ENCODE data around the gene CHRM2.

Gene CHRM2

DNA sequence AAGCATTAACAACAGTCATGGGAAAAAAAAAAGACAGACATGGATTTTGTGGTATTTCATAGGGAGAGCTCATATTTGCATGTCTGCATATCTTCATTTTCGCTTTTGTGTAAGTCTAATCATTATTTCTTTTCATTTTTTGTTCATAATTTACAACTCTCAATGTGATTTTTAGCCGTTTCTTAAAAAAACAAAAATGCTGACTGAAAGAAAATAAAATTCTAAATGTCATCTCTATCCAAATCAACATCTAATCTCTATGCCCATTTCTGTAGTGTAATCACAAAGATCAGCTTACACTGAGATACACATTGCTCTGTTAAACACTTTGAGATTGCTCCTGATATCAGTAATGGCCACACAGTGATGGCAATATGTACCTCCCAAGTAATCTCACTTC is 29.2 kb downstream of the CHRM2 start:
- no peak for DNase-seq

DNA sequence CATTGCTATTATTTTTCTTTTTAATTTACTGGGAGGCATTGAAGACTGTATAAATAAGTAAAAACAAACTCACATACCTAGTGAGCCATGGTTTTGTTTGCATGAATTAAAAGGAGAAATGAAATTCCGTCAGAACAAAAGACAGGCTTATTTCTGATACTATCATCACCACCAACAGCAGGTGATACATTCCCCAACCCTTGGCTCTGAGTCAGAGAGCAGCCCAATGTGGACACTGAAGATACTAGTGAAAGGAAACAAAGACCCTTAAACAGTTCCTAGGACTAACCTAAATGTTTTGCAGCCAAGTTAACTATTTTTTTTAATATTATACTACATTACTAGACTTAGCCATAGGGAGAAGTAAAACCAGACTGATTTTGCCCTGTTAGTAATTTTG is 31.6 kb downstream of the CHRM2 start:
- DNase-seq: no peak

DNA sequence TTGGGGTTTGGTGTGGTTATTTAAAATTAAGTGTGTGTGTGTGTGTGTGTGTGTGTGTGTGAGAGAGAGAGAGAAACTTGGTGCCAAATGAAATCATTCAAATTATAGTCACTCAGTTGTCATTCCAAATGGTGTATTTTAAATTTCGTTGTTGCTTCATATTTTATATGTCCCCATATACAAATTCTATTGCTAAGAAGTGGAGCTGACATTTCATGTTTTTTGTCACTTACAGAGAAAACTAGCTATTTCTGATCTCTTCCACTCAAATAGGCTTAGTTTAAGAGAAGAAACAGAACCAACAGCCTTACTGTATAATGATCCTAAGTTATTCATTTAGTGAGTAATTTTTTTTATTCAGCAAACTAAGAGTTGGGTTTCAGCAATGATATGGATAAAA is 42.3 kb downstream of the CHRM2 start:
- no peak for DNase-seq

DNA sequence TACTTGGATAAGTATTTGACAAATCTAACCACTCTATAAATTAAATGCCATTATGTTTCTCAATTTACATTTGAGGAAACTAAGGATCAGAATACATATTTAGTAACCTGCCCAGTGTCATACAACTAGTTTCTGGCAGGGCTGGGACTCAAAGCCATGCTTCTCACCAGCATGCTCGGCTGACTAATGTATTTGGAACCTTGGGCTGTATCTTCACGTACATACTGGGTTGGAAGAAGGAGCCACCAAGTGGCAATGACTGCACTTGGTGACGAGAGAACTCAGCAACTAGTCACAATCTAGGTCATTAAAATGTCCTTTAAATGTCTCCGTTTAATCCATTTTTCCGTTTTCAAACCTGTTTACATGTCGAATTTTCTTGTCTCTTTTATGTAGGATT is 42.9 kb downstream of the CHRM2 start:
- DNase-seq: no peak

DNA sequence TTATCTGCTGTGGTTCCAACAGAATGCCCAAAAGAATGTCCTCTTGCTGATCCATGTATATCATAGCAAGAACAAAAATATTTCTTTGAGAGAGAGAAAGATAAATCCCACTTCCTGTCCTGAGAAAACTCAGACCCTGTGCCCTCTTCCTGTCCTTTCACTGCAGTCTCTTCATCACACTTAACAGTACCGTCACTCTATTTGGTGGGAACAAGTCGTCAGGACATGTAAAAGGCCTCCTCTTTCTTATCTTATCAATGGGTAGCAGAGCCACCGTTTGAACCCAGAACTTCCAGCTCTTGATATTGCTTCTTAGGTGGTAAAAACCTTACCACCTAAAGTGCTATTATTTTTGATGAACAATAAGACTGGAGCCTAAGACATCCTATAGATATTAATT is 43.9 kb downstream of the CHRM2 start:
- no peak for DNase-seq

DNA sequence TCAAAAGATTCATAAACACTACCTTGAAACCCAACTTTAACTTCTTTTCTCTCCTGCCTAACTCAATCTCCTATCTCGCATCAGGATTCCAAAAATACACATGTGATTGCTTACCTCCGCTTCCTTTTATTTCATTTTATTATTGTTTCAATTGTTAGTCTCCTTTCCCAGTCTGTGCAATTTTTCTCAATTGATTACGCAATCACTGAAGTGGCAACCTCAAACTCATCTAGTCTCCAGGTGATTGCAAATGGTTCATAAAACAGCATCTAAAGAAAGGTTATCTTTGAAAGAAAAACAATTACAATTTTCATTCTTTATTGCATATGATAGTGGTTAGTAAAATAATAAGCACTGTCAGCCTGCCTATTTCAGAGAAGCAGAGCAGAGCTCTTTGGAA is 45.6 kb downstream of the CHRM2 start:
- no peak for DNase-seq

DNA sequence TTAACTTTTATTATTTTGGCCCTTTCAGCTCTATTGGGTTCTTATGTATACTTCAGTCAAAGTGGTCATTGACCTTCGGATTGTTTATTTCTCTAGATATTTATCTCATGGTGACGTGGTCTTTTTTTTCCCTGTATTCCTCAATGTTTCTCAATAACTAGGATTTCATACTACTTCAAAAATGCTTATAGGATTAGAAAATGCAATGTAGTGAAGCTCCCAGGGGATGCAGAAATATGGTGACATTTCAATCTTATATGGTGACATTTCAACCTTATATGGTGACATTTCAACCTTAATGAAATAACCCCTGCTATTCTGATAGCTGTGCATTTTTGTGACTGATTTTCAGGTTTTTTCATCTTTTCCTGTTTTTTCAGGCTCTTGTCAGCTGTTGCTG is 51.4 kb downstream of the CHRM2 start:
- DNase-seq: no peak

DNA sequence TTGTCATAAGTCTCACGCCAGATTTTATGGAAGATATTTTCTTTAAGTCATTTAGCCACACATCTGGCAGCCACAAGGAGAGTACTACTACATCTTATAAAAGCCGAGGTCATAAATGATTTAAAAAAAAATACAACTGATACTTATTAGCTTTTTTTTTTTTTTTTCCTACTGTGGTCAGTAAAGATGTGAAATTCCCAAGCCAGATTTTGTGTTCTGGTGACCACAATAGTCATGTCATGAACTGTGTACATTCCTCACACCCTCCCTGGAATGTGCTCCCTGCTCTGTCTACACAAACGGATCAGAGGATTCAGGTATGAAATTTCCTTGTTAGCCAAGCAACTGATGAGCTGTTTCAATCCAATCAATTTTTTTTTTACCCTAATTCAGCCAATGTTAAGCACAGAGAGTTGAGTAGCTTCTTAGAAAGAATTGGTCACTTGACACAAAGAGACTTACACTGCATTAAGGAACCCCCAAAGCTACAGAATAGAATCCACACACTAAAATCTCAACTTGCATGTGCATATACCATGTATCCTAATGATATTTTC is 54.7 kb downstream of the CHRM2 start:
- no peak for DNase-seq

DNA sequence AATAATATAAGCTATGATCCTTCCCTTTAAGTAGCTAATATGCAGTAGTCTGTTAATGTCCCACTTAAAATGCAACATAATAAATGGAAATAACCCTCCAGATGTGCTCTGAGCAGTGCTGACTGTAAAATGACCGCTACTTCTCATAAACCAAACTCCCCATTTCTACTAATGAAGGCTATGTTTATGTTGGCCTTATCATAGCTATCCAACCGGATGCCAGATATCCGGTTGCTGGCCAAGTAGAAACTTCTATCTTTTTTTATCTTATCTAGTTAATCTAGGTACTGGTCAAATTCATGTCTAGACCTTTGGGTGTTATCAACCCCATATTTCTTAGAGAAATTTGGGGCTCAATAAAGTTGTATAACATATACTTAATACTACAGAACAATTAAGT is 56.6 kb downstream of the CHRM2 start:
- DNase-seq: no peak

DNA sequence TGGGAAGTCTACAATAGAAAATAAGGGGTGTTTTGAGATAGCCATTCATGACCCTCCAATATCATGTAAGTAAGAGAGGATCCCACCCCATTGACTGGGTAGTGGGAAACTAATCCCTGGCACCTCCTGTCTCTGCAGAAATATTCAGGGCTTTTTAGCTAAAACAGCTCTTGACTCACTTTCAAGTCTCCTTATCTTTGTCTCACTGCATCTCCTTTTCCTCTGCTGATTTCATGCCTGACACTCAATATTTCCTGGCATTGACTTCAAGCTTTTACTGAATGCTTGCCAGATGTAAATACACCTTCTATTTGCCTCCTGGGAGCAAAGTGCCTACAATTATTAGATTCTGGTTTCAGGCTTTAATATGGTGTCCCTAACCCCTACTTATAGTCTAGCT is 57.1 kb downstream of the CHRM2 start:
- no peak for DNase-seq

DNA sequence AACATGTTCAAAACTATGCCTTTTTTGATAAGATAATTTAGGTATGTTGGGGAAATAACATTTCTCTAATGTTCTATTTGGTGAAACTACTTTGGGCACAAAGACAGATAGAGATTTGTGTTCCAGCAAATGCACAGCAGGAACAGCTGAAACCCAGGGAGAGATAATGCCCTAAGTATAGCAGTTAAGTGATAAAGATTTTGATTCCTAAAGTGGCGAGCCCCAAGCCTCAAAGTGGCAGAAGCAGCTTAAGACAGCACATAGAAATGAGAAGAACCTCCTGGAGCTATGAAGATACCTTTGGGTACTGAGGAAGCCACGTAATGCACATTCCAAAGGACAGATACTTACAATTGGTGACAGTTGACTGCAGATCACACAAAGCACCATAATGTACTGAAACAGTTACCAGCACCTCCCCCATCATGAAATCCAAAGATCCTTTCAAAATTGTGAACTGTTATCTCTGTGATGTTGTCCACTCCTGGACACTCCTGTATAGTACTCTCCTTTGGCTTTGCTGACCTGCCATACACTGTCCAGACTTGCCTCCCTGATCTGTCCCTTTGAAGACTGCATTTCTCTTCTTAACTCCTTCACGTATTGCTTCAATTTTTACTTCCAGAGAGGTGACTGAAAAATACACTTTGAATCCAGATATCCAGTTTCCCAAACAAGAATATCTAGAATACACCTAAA is 62.9 kb downstream of the CHRM2 start:
- no peak for DNase-seq

DNA sequence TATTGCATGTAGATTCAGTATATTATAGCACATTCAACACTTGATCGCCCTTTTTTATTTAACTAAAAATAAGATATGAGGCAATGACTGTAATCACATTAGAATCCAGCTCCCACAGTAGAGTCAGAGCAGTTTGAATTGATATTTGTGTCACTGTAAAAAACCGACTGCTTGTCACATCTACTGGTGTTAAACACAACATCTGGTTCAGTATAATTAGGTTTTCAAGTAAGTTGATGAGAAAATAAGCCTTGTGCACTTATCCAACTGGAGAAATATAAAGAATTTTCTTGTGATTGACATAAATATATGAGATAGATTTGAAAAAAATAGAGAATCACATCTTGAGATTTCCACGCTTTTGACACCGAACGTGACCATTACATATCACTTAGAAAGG is 69.0 kb downstream of the CHRM2 start:
- DNase-seq: no peak

DNA sequence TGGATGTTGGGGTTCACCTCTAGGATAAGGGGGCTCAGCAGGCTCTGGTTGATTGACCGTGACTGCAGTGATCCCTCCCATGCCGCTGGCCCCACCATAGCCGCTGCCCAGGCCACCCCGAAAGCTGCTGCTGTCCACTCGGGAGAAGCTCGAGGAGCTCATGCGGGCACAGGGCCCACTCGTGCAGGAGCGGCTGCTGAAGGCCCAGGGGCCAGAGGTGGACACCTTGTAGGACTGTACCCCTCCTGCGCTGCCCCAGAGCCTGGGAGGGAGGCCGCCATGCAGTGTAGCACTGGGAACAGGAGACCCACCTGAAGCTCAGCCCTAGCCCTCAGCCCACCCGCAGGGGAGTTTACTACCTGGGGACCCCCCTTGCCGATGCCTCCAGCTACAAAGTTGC is 70.0 kb downstream of the CHRM2 start:
- no peak for DNase-seq

DNA sequence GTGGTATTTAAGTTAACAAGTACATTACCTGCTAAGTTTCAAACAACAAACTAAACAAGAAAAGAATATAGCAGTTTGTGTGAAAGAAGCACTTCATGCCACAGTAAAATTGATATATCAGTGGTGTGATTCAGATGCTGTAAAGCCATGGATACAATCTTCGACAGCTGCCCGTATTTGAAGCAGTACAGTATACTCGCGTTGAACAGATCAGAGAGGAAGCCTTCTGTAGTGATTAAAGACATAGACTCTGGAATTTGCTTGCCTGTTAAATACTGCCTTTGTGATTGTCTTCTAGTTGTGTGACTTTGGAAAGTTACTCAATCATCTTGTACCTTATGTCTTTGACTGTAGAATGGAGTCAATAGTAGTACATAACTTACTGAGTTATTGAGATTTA is 71.7 kb downstream of the CHRM2 start:
- DNase-seq: no peak

DNA sequence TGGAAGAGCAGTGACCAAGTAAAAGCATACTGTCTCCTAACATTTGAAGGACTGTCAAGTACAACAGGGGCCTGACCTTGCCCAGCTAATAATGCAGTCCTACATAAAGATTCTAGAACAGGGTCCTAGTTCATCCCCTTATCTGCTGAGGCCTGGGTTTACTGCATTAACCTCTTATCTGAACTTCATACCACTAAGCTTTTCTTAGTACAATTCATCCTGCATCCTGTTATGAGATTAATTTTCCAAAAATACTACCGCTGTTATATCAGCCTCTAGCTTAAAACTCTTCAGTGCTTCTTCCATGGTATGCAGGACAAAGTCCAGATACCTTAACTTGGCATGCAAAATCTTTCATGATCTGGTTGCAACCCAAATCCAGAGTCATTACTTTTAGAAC is 72.5 kb downstream of the CHRM2 start:
- DNase-seq: no peak

DNA sequence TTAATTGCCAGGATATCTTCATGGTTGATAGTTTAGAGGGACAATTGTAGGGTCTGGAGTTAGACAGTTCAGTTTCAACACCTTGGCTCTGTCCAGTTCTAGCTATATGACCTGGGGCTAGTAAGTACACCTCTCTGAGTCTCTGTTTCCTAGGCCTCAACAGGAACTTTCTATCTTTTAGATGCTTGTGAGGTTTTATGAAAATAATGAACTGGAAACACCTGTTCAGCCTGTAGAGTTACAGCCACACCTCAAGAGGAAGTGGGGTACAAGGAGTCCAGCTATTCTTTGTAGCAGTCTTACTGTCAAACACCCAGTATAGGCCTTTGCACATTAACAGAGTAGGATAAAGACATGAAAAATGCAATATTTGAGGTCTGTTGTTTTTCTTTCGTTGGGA is 73.4 kb downstream of the CHRM2 start:
- DNase-seq: no peak

DNA sequence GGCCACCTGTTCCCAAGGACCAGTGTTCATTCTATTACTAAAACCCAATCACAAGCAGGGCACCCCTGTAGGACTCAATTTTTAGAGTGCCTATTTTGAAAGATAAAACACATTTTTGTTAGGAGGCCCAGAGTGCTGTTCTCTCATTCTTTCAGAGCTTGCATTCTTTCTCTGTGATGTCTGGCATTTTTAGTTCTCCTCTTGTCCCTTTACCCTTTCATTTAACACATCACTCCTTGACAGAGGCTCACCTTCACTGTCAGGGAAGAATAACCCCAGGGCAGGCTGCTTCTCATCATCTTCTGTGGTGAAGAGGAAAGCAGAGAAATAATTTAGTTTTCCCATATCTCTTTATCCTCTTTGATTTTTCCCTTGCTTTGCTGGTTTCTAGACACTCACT is 73.9 kb downstream of the CHRM2 start:
- DNase-seq: no peak

DNA sequence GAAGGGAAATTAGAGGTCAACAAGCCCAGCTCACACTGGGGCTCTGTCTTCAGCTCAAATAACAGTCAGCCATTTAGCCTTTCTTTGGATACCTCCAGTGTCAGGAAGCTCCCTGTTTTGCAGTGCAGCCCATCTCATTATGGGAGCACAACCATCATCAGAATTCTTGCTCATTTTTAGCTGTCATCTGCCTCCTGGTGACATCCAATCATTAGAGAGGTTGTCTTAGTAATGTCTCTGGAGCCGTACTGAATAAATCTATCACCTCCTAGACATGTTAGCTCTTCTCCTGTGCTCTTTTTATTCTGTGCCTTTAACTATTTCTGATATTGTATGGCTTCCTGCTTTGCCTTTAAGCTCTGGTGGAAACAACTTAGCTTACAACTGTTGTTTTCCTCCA is 74.5 kb downstream of the CHRM2 start:
- DNase-seq: no peak

DNA sequence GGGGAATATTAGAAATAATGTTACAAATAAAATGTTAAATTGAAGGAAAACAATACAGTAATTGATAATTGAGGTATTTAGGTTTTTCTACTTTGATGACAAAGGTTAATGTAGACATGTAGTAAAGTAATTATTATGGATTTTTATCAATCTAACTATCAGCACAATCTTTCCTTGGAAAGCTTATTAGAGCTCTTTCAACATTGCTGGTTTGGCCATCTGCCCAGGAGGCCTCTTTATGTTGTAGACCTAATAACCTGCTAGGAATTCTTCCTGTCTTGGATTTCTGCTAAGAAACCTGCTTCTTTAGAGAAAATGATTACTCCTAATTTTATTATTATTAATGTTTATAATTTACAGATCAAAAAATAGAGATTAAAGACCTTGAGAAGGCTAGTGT is 78.9 kb downstream of the CHRM2 start:
- no peak for DNase-seq

DNA sequence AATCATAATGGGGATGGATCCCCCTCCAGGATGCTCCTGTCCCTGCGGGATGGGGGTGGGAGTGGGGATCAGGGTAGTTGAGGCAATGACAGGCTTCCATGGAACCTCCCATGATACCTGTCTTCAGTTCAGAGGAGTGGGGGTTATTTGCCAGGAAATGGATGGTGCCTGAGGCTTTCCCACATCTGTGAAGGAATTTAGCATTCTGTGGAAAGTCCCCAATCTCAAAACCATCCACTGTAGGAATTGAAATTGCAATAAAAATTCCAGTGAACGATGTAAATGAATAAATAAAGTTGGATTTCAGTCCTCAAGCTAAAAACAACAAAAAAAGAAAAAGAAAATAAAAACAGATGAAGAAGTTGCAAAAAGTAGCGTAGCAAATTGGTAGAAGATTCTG is 81.9 kb downstream of the CHRM2 start:
- DNase-seq: no peak

DNA sequence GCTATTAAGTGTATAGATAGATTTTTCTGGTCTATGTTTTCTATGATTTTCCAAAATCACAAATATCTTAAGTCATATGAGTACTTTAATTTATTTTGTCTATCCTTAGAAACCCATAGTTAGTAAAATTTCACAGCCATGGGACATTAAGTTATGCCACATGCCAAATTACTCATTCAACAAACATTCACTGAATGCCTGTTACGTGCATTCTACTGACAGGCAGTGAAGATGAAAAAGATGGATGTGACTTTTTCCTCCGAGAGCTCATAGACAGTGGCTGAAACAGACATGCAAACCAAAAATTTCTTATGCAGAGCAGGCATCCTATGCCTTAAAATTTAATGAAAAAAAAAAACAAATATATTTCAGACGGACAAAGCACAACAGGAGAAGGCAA is 84.9 kb downstream of the CHRM2 start:
- no peak for DNase-seq

DNA sequence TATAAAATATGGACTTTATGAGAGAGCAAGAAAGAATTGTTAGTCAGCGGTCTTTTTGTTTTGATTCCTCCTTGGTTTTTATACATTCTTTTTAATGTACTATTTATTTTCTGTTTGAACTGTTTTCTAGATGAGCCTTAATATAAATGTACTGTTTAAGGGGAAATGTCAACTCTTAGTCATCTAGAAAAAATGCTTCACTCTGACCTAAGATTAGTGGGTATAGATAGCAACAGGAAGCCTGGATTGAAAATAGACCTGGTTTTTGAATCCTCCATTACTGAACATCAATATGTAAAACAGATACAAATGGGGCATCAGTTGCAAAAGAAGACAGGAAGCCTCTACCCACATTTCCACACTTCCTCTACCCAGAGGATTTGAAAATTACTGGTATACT is 87.8 kb downstream of the CHRM2 start:
- DNase-seq: no peak

DNA sequence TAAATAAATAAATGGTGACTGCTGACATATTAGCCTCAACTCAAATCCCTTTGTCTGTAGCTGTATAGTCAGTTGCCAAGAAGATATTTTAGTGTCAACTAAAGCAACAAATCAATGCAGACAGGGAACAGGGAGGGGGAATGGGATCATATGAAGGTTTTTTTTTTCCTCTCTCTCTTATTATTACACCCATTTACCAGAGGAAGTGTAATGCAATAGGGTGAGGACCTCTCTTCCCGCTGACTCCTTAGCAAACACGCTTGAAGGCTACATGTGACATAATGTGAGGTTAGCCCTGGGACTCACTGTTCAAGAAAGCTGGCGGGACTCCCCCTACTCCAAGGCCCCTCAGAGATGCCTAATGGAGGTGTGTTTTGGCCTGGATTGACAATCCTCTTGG is 88.2 kb downstream of the CHRM2 start:
- DNase-seq: no peak

DNA sequence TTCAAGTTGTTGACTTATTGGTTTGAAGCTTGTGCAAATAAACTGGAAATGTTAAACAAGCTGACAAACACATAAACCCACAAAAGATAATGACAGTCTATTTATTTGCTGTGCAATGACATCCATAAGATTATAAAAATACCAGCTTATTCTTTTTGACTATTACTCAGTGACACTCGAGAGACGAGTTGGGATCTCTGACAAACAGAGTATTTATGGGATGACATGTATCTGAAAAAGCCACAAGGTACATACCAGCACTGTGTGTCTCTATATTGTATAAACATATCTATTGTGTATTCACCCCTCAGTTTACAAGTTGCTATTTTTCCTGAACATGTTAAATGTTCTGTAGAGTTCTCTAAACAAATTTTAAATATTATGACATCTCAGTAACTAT is 88.9 kb downstream of the CHRM2 start:
- DNase-seq: no peak

DNA sequence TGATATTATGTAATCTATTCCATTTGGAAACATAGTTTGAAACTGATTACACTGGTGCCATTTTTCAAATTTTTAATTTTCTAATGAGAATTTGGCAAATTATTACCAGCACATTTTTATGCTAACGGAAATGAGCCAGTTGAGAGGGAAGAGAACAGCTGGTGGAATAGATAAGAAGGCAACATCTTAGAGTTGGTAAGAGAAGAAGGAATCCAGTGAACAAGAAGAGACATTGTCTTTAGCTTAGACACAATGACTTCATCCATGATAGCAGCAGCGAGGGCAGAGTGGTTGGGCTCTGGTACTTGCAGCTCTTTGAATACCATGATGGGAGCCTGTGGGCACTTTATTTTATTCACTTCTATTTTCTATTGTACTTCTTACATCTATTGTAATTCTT is 89.6 kb downstream of the CHRM2 start:
- DNase-seq: no peak

DNA sequence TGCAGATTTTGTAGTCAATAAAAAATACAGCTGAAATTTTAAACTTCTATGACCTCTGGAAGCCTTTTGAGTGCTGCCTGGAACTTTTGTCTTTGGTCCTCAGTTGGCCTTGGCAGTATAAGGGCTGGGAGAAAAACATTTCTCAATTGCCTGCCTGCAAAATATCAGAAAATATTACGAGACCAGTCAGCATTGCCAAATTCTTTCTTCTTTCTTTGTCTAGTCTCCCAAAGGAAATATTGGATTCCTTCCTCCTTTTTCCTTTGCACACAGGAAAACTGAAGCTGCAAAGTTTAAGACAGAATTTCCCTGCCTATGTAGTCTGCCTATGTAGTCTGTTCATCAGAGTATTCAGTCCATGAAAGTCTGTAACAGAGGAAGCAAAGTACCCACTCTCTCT is 95.9 kb downstream of the CHRM2 start:
- DNase-seq: no peak

Measured in activated CD8-positive, alpha-beta memory T cell treated with anti-CD3 and anti-CD28 coated beads for 24 hours (primary cell).